Endothelial cell of umbilical vein (primary cell): ENCODE data around the gene LBX2. TPM values are rescaled to one million over a fixed set of nuclear protein-coding genes. Genes with fewer than 3 reads are reported as not detected.

ENCODE experiments used
- BruUV-seq: library from RNA; stranded (reverse); fragments of 400-500 nt; replicated peaks from 2 replicates; lab custom pipeline; 2021; lab: Mats Ljungman, UMichigan
- CTCF ChIA-PET: fragments of 300-600, 350-600 bp; sonication (Branson Sonifier 250); formaldehyde crosslinking; loops from one replicate; lab custom pipeline; 2021; ENCODE audit warnings: antibody characterized with exemption, inconsistent platforms; lab: Charles Lee
- POLR2A ChIA-PET: fragments of 300-600, 350-600 bp; sonication (Branson Sonifier 250); formaldehyde crosslinking; loops from one replicate; lab custom pipeline; 2021; ENCODE audit warnings: antibody characterized with exemption, inconsistent platforms; lab: Charles Lee
- DNase-seq: peaks from one replicate; pipeline ENCODE4 v3.0.0-alpha.2; 2011; ENCODE audit warnings: low read depth, low spot score
- FAIRE-seq: peaks from 2 replicates; lab custom pipeline; 2011; peaks lifted over from hg19 to GRCh38; lab: Jason Lieb, UNC
- H2AFZ ChIP-seq: 2 replicates; pipeline ENCODE4 v1.6.0; 2012; ENCODE audit warnings: low read depth, low read length, control low read depth, inconsistent platforms
- H3K27ac ChIP-seq: 2 replicates; pipeline ENCODE4 v1.5.1; 2011; ENCODE audit warnings: low read depth, mild to moderate bottlenecking, control low read depth, low read length, moderate library complexity; ENCODE audit not compliant: insufficient read depth
- H3K27me3 ChIP-seq, 2 experiments: 2 replicates each; pipeline versions ENCODE4 v1.6.0 to v1.6.1; 2011; ENCODE audit warnings: low read length in 2 of 2, mixed read lengths in 1 of 2; ENCODE audit not compliant: control insufficient read depth in 2 of 2, insufficient read depth in 2 of 2
- H3K36me3 ChIP-seq, 2 experiments: 2 replicates in 1 of 2; 3 replicates in 1 of 2; pipeline ENCODE4 v1.5.1; 2011; ENCODE audit warnings: low read length in 2 of 2, mild to moderate bottlenecking in 1 of 2, moderate library complexity in 1 of 2; ENCODE audit not compliant: control insufficient read depth in 2 of 2, insufficient read depth in 2 of 2; ENCODE audit errors: extremely low read depth in 1 of 2
- H3K4me1 ChIP-seq: 3 replicates; pipeline ENCODE4 v1.5.1; 2011; ENCODE audit warnings: mild to moderate bottlenecking, low read length; ENCODE audit not compliant: control insufficient read depth, insufficient read depth; ENCODE audit errors: extremely low read depth
- H3K4me2 ChIP-seq: 2 replicates; pipeline ENCODE4 v1.6.1; 2011; ENCODE audit warnings: low read length, control low read depth, mixed read lengths; ENCODE audit not compliant: insufficient read depth
- H3K4me3 ChIP-seq, 3 experiments: fragments of 200-600 bp in 1 of 3; sonication (generic), shearing (Covaris generic) in 1 of 3; replicated peaks in 1 of 3; 2 replicates each; pipeline ENCODE4 v1.5.1; 2011 to 2016; ENCODE audit warnings: control low read depth in 3 of 3, low read length in 3 of 3, mild to moderate bottlenecking in 2 of 3, inconsistent platforms in 1 of 3, low read depth in 1 of 3, moderate library complexity in 1 of 3; ENCODE audit not compliant: insufficient read depth in 1 of 3
- H3K79me2 ChIP-seq: 2 replicates; pipeline ENCODE4 v1.6.0; 2012; ENCODE audit warnings: low read length, inconsistent platforms; ENCODE audit not compliant: control insufficient read depth, insufficient read depth
- H3K9ac ChIP-seq: replicated peaks from 2 replicates; pipeline ENCODE3; 2011; ENCODE audit warnings: low read length, control low read depth; ENCODE audit not compliant: insufficient read depth; ENCODE audit errors: extremely low read depth
- H3K9me1 ChIP-seq: replicated peaks from 3 replicates; pipeline ENCODE4 v1.6.0; 2011; ENCODE audit warnings: mild to moderate bottlenecking, low read length; ENCODE audit not compliant: control insufficient read depth, insufficient read depth; ENCODE audit errors: extremely low read depth
- H3K9me3 ChIP-seq: replicated peaks from 2 replicates; pipeline ENCODE4 v1.5.1; 2012; ENCODE audit warnings: low read length, inconsistent platforms; ENCODE audit not compliant: control insufficient read depth, insufficient read depth
- H4K20me1 ChIP-seq: replicated peaks from 2 replicates; pipeline ENCODE3; 2011; ENCODE audit warnings: mild to moderate bottlenecking, low read length; ENCODE audit not compliant: control insufficient read depth, insufficient read depth; ENCODE audit errors: extremely low read depth
- EZH2 ChIP-seq: IDR thresholded peaks from 2 replicates; pipeline ENCODE4 v1.6.1; 2012; ENCODE audit warnings: borderline replicate concordance, low read depth, mild to moderate bottlenecking, moderate library complexity, low read length, inconsistent platforms; ENCODE audit not compliant: severe bottlenecking
- FOS ChIP-seq: IDR thresholded peaks from 2 replicates; pipeline ENCODE4 v1.6.1; 2011; ENCODE audit warnings: mild to moderate bottlenecking, low read length, moderate library complexity, borderline replicate concordance; ENCODE audit not compliant: insufficient read depth
- GATA2 ChIP-seq: IDR thresholded peaks from 2 replicates; pipeline ENCODE4 v1.7.0; 2011; ENCODE audit warnings: low read depth, mild to moderate bottlenecking, moderate library complexity, mixed read lengths, low read length; ENCODE audit not compliant: insufficient read length, insufficient read depth
- JUN ChIP-seq: IDR thresholded peaks from 2 replicates; pipeline ENCODE4 v1.6.1; 2011; ENCODE audit warnings: borderline replicate concordance, low read depth; ENCODE audit not compliant: insufficient read length, insufficient read depth
- MYC ChIP-seq: IDR thresholded peaks from one replicate; pipeline ENCODE4 v1.6.1; 2011; ENCODE audit warnings: mild to moderate bottlenecking, low read depth, low read length
- POLR2A ChIP-seq: IDR thresholded peaks from 2 replicates; pipeline ENCODE4 v1.6.1; 2012; ENCODE audit warnings: low read depth, mild to moderate bottlenecking, control low read depth, low read length
- POLR2AphosphoS5 ChIP-seq: IDR thresholded peaks from 2 replicates; pipeline ENCODE4 v1.6.1; 2012; ENCODE audit warnings: low read depth, mild to moderate bottlenecking, control low read depth, low read length, moderate library complexity; ENCODE audit not compliant: insufficient read depth
- dilution Hi-C: fragments of 300-500 bp; cut with MboI; formaldehyde crosslinking; loops from one replicate; pipeline ENCODE4 v1.15.0; 2019; ENCODE audit warnings: low sequenced_read_pairs; ENCODE audit not compliant: extremely low pct_ligation_motif_present
- intact Hi-C: fragments of 100-400 bp; cut with micrococcal nuclease; formaldehyde crosslinking; loops from one replicate; pipeline ENCODE4 v1.10.0; 2022
- polyA plus RNA-seq, 4 experiments: library from polyadenylated mRNA; depleted of rRNA in 3 of 4; stranded (reverse) in 3 of 4; unstranded in 1 of 4; fragments of >200 nt; gene quantifications; 2 replicates each; pipeline versions ENCODE4 v1.2.1 to v1.2.3, GENCODE V29; 2011 to 2012; ENCODE audit warnings: missing spikeins in 1 of 4
- total RNA-seq: library from RNA; stranded (reverse); gene quantifications from 2 replicates; pipeline ENCODE4 v1.2.3, GENCODE V29; 2021
- TF ChIP-seq, protein P1 (sequence below), 2 donors: IDR thresholded peaks; 1 replicate in 1 of 2; 2 replicates in 1 of 2; pipeline ENCODE4 v1.5.1; 2011; ENCODE audit warnings: low read length in 2 of 2, mild to moderate bottlenecking in 2 of 2, moderate library complexity in 2 of 2, control low read depth in 1 of 2, inconsistent platforms in 1 of 2, low read depth in 1 of 2; ENCODE audit not compliant: insufficient read depth in 1 of 2; ENCODE audit errors: extremely low read depth in 1 of 2
- TF ChIP-seq, protein P2 (sequence below): IDR thresholded peaks from 2 replicates; pipeline ENCODE4 v1.6.1; 2011; ENCODE audit not compliant: insufficient read depth, insufficient read length

The LBX2 gene
- total and polyA plus RNA-seq, 2 donors (not counting 3 experiments of a cell fraction or from before 2014, with no cell fraction given) = 2.8 to 3.8 TPM

DNA sequence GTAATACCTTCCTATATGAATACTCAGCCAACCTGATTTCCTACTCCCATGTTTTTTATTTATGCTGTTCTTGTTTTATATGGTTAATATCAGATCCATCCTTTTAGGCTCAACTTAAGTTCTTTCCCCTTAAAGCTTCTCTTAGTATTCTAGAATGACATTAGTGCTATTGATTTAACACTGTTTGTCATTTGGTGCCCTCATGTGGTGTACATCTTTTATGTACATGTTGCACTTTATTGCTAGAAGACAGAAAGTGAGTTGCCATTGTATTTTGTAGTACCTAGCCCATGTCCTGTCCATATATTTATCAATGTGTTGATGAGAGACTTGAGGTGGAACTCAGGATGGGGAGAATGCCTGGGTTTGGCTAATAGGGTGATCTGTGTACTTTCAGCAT lies 32.8 kb upstream of the LBX2 start:
- POLR2A ChIA-PET = no interaction called here
- Histone ChIP-seq H3K9me3 (no peaks in the 10 kb centered on the region), H4K20me1 (no peaks in the 10 kb centered on the region), H3K27me3 (no peaks in the 10 kb centered on the region), H3K4me3 (no peak overlapping the region), H3K36me3 (peaks cover 4 to 14% of the 10 kb centered on the region in 2 experiments), H3K27ac (no peak overlapping the region), H3K4me1 (peaks cover 20% of the 10 kb centered on the region), H3K79me2 (peaks cover 19% of the 10 kb centered on the region), H3K9ac (no peak overlapping the region), H3K4me2 (no peak overlapping the region), H3K9me1 (no peaks in the 10 kb centered on the region), H2AFZ (no peak overlapping the region)
- TF ChIP-seq, protein P1, sequence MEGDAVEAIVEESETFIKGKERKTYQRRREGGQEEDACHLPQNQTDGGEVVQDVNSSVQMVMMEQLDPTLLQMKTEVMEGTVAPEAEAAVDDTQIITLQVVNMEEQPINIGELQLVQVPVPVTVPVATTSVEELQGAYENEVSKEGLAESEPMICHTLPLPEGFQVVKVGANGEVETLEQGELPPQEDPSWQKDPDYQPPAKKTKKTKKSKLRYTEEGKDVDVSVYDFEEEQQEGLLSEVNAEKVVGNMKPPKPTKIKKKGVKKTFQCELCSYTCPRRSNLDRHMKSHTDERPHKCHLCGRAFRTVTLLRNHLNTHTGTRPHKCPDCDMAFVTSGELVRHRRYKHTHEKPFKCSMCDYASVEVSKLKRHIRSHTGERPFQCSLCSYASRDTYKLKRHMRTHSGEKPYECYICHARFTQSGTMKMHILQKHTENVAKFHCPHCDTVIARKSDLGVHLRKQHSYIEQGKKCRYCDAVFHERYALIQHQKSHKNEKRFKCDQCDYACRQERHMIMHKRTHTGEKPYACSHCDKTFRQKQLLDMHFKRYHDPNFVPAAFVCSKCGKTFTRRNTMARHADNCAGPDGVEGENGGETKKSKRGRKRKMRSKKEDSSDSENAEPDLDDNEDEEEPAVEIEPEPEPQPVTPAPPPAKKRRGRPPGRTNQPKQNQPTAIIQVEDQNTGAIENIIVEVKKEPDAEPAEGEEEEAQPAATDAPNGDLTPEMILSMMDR (IDR thresholded peaks at IDR 0.05; ENCODE audit: extremely low read depth in 1 of 2, insufficient read depth in 1 of 2, low read depth in 1 of 2, low read length in 2 of 2) = peak; percentile 5 to 11
- no peak for TF ChIP-seq GATA2
- dilution Hi-C loops (no loop called here), intact Hi-C loops (loop anchor here (2.0 to 5.0 kb wide), 3 partner anchors 35 to 281 kb away; partner anchors contain the start of gene LBX2)
- DNase-seq = peak; percentile 45
- CTCF ChIA-PET = interaction anchor here (0.5 to 5.2 kb wide), 26 partner anchors 13 to 708 kb away, joined by 3 to 82 read pairs (median 5); partner anchors contain the start of genes CCDC142, LBX2, MOGS and PCGF1
- FAIRE-seq = peak; percentile 75
- no TSS peak for BruUV-seq

DNA sequence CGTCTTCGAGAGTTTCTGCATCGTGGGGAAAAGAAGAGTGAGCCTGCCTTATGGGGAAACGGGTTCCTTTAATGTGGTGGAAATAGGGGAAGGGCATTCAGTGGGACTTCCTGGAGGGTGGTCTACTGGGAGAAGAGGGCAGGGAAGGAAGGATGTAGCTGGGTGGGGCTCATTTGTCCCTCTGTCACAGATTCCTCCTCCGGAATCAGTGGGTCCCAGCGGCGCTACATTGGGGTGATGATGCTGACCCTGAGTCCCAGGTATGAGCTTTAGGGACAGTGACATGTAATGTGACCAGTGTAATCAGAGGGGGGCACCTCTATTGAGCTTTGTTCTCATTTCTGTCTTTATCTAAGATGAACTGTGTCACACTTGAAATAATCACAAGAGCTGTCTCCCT lies 32.3 kb upstream of the LBX2 start:
- POLR2A ChIA-PET = no interaction called here

More for the DNA sequence above, 32.3 kb upstream of the LBX2 start:
- Histone ChIP-seq H3K36me3 (peaks cover 4 to 19% of the 10 kb centered on the region in 2 experiments), H3K4me2 (no peak overlapping the region), H4K20me1 (no peaks in the 10 kb centered on the region), H3K9ac (no peak overlapping the region), H3K27me3 (no peaks in the 10 kb centered on the region), H3K9me1 (no peaks in the 10 kb centered on the region), H3K4me3 (no peak overlapping the region), H3K4me1 (peaks cover 20% of the 10 kb centered on the region), H3K79me2 (peaks cover 19% of the 10 kb centered on the region), H3K9me3 (no peaks in the 10 kb centered on the region), H2AFZ (no peak overlapping the region), H3K27ac (no peak overlapping the region)
- TF ChIP-seq JUN (no peak), GATA2 (no peak), EZH2 (no peak), POLR2A (no peak), POLR2AphosphoS5 (no peak), FOS (no peak), MYC (no peak)
- TF ChIP-seq, protein P1 (IDR thresholded peaks at IDR 0.05; ENCODE audit: extremely low read depth in 1 of 2, insufficient read depth in 1 of 2, low read depth in 1 of 2, low read length in 2 of 2) = no peak
- TF ChIP-seq, protein P2, sequence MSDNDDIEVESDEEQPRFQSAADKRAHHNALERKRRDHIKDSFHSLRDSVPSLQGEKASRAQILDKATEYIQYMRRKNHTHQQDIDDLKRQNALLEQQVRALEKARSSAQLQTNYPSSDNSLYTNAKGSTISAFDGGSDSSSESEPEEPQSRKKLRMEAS = no peak
- intact Hi-C loops = loop anchor here (2.0 to 5.0 kb wide), 3 partner anchors 34 to 281 kb away; partner anchors contain the start of gene LBX2
- dilution Hi-C loops = no loop called here
- FAIRE-seq = no peak
- CTCF ChIA-PET = interaction anchor here (0.5 to 5.2 kb wide), 26 partner anchors 13 to 708 kb away, joined by 3 to 82 read pairs (median 5); partner anchors contain the start of genes CCDC142, LBX2, MOGS and PCGF1
- DNase-seq = no peak
- no TSS peak for BruUV-seq
